Measurements from ENCODE around the gene TLE1.
A peak's percentile ranks its signal among the peaks of the same experiment; 100 is the strongest.

TLE1 gene

GRCh38 chr9:81537964-81538363 is 151.4 kb downstream of the TLE1 start:
- no peak overlapping the region for H3K4me3 ChIP-seq (replicated peaks; ENCODE audit: low read depth, low read length)
- DNase-seq (ENCODE audit: low read depth) = no peak
- TF ChIP-seq CTCF (IDR thresholded peaks at IDR 0.05; ENCODE audit: low read length, missing control alignments) = no peak

- no peak overlapping the region for H3K4me3 ChIP-seq (replicated peaks; ENCODE audit: low read depth, low read length)
- no peak for TF ChIP-seq CTCF (IDR thresholded peaks at IDR 0.05; ENCODE audit: low read length, missing control alignments)
- DNase-seq (ENCODE audit: low read depth) = no peak
These were observed 152.9 kb downstream of the TLE1 start for GRCh38 chr9:81536242-81537025.

GRCh38 chr9:81535542-81536241 is 153.7 kb downstream of the TLE1 start:
- no peak for TF ChIP-seq CTCF (IDR thresholded peaks at IDR 0.05; ENCODE audit: low read length, missing control alignments)
- peak; percentile 91 for DNase-seq (ENCODE audit: low read depth)
- no peak overlapping the region for H3K4me3 ChIP-seq (replicated peaks; ENCODE audit: low read depth, low read length)

GRCh38 chr9:81534138-81534875 is 155.0 kb downstream of the TLE1 start:
- no peak for TF ChIP-seq CTCF (IDR thresholded peaks at IDR 0.05; ENCODE audit: low read length, missing control alignments)
- DNase-seq (ENCODE audit: low read depth) = no peak
- no peak overlapping the region for H3K4me3 ChIP-seq (replicated peaks; ENCODE audit: low read depth, low read length)
